ENCODE results near the gene ZFYVE19.
A peak's percentile ranks its signal among the peaks of the same experiment; 100 is the strongest.
"Not testable (repeated sequence)": the region's sequence is repeated elsewhere in the genome, so short reads cannot be mapped to it uniquely, and the experiment has no call there.

ZFYVE19 gene

GRCh38 chr15:40859206-40859851 is 52.4 kb downstream of the ZFYVE19 start:
- Histone ChIP-seq H3K27me3 (replicated peaks; ENCODE audit: insufficient read depth, low read length) (no peaks in the 10 kb centered on the region), H3K9me2 (replicated peaks; ENCODE audit: insufficient read depth, low read length) (no peaks in the 10 kb centered on the region), H3K27ac (ENCODE audit: low read length) (no peak overlapping the region), H3K4me3 (ENCODE audit: low read length) (no peak overlapping the region), H3K9ac (ENCODE audit: low read length) (no peak overlapping the region), H3K4me1 (ENCODE audit: low read length) (no peaks in the 10 kb centered on the region), H3F3A (ENCODE audit: insufficient read depth, low read length) (no peaks in the 10 kb centered on the region), H3K79me2 (ENCODE audit: low read length) (no peaks in the 10 kb centered on the region), H3K9me3 (replicated peaks; ENCODE audit: insufficient read depth, low read length) (no peaks in the 10 kb centered on the region), H2AFZ (ENCODE audit: low read length) (no peak overlapping the region), H3K36me3 (replicated peaks; ENCODE audit: insufficient read depth, low read length) (no peaks in the 10 kb centered on the region), H3K4me2 (ENCODE audit: low read depth, low read length) (no peak overlapping the region), H4K20me1 (ENCODE audit: insufficient read depth, low read length) (no peaks in the 10 kb centered on the region)
- peak; percentile 79 for DNase-seq
- TF ChIP-seq CTCF (IDR thresholded peaks at IDR 0.05; ENCODE audit: low read length) (peak; percentile 92), EZH2phosphoT487 (IDR thresholded peaks at IDR 0.05; ENCODE audit: low read length) (no peak), EZH2 (optimal IDR thresholded peaks at IDR 0.05; ENCODE audit: low read depth, low read length) (no peak)

- H3K4me1 ChIP-seq (ENCODE audit: low read length); H3K9me3 ChIP-seq (replicated peaks; ENCODE audit: insufficient read depth, low read length); H4K20me1 ChIP-seq (ENCODE audit: insufficient read depth, low read length); H3K4me2 ChIP-seq (ENCODE audit: low read depth, low read length); H3K36me3 ChIP-seq (replicated peaks; ENCODE audit: insufficient read depth, low read length); DNase-seq; H3K79me2 ChIP-seq (ENCODE audit: low read length); H3K27ac ChIP-seq (ENCODE audit: low read length); H2AFZ ChIP-seq (ENCODE audit: low read length); H3F3A ChIP-seq (ENCODE audit: insufficient read depth, low read length); H3K9me2 ChIP-seq (replicated peaks; ENCODE audit: insufficient read depth, low read length); H3K4me3 ChIP-seq (ENCODE audit: low read length); H3K9ac ChIP-seq (ENCODE audit: low read length); H3K27me3 ChIP-seq (replicated peaks; ENCODE audit: insufficient read depth, low read length): not testable (repeated sequence)
These were observed 54.3 kb downstream of the ZFYVE19 start for GRCh38 chr15:40861147-40861546.

- no peak for TF ChIP-seq EZH2 (optimal IDR thresholded peaks at IDR 0.05; ENCODE audit: low read depth, low read length)
- no peak for TF ChIP-seq CTCF (IDR thresholded peaks at IDR 0.05; ENCODE audit: low read length)
- TF ChIP-seq EZH2phosphoT487 (IDR thresholded peaks at IDR 0.05; ENCODE audit: low read length), result no peak
- H3K4me2 ChIP-seq (ENCODE audit: low read depth, low read length), result no peak overlapping the region
These were observed 56.9 kb downstream of the ZFYVE19 start for GRCh38 chr15:40863660-40864270.

More at GRCh38 chr15:40863660-40864270, 56.9 kb downstream of the ZFYVE19 start:
- Histone ChIP-seq H3K27me3 (replicated peaks; ENCODE audit: insufficient read depth, low read length) (no peaks in the 10 kb centered on the region), H3K79me2 (ENCODE audit: low read length) (no peaks in the 10 kb centered on the region), H2AFZ (ENCODE audit: low read length) (no peak overlapping the region), H3K4me1 (ENCODE audit: low read length) (no peaks in the 10 kb centered on the region), H3K36me3 (replicated peaks; ENCODE audit: insufficient read depth, low read length) (no peaks in the 10 kb centered on the region), H3K4me3 (ENCODE audit: low read length) (no peak overlapping the region), H3K9me2 (replicated peaks; ENCODE audit: insufficient read depth, low read length) (no peaks in the 10 kb centered on the region), H3F3A (ENCODE audit: insufficient read depth, low read length) (no peaks in the 10 kb centered on the region), H3K9ac (ENCODE audit: low read length) (no peak overlapping the region), H4K20me1 (ENCODE audit: insufficient read depth, low read length) (no peaks in the 10 kb centered on the region), H3K9me3 (replicated peaks; ENCODE audit: insufficient read depth, low read length) (no peaks in the 10 kb centered on the region), H3K27ac (ENCODE audit: low read length) (no peak overlapping the region)
- DNase-seq, result no peak

All from MM.1S (cell line).